Memory B cell (primary cell): ENCODE data around the gene HMGCS1.
"Not testable (repeated sequence)": the region's sequence is repeated elsewhere in the genome, so short reads cannot be mapped to it uniquely, and the experiment has no call there.

Source experiments
- ATAC-seq: fragments of 150-1000 bp; cut with Tn5 transposase; 2 replicates; pipeline ENCODE4 v1.10.0; 2021; ENCODE audit warnings: low read depth, mild to moderate bottlenecking, moderate library complexity
- DNase-seq, 2 donors: peaks; one replicate each; pipeline ENCODE4 v3.0.0; 2022; ENCODE audit warnings: low spot score in 2 of 2
- H3K27ac Mint-ChIP-seq: one replicate; pipeline ENCODE4 v1.8.0; 2022; ENCODE audit warnings: mild to moderate bottlenecking, moderate library complexity, mixed read lengths
- H3K27me3 Mint-ChIP-seq: one replicate; pipeline ENCODE4 v1.8.0; 2022; ENCODE audit warnings: mixed read lengths
- H3K36me3 Mint-ChIP-seq: one replicate; pipeline ENCODE4 v1.8.0; 2022; ENCODE audit warnings: mild to moderate bottlenecking, mixed read lengths
- H3K4me1 Mint-ChIP-seq: one replicate; pipeline ENCODE4 v1.8.0; 2022; ENCODE audit warnings: mixed read lengths
- H3K4me3 Mint-ChIP-seq: one replicate; pipeline ENCODE4 v1.8.0; 2022; ENCODE audit warnings: mild to moderate bottlenecking, moderate library complexity, mixed read lengths
- H3K9me3 Mint-ChIP-seq: one replicate; pipeline ENCODE4 v1.8.0; 2022; ENCODE audit warnings: mixed read lengths

HMGCS1 gene

GRCh38 chr5:43275391-43275790, 37.8 kb downstream of the HMGCS1 start:
- H3K27me3 Mint-ChIP-seq: peaks cover 16% of the 10 kb centered on the region
- H3K4me1 Mint-ChIP-seq: no peaks in the 10 kb centered on the region
- no peak for ATAC-seq
- no peak for DNase-seq
- no peaks in the 10 kb centered on the region for H3K9me3 Mint-ChIP-seq
- H3K36me3 Mint-ChIP-seq: no peaks in the 10 kb centered on the region
- no peak overlapping the region for H3K4me3 Mint-ChIP-seq
- H3K27ac Mint-ChIP-seq: no peak overlapping the region

- ATAC-seq (no peak), DNase-seq (no peak)
- Mint-ChIP-seq H3K9me3 (peaks cover 2% of the 10 kb centered on the region), H3K36me3 (no peaks in the 10 kb centered on the region), H3K4me3 (no peak overlapping the region), H3K4me1 (no peaks in the 10 kb centered on the region), H3K27ac (no peak overlapping the region), H3K27me3 (peaks cover 21% of the 10 kb centered on the region)
These were observed 38.6 kb downstream of the HMGCS1 start for GRCh38 chr5:43274435-43275114.

GRCh38 chr5:43273552-43273951, 39.7 kb downstream of the HMGCS1 start:
- peaks cover 4% of the 10 kb centered on the region for H3K9me3 Mint-ChIP-seq

GRCh38 chr5:43270645-43271044, 42.6 kb downstream of the HMGCS1 start:
- ATAC-seq (no peak), DNase-seq (no peak)
- peaks cover 3% of the 10 kb centered on the region for H3K36me3 Mint-ChIP-seq
- peaks cover 13% of the 10 kb centered on the region for H3K9me3 Mint-ChIP-seq
- H3K27ac Mint-ChIP-seq: no peak overlapping the region
- H3K27me3 Mint-ChIP-seq: peaks cover 23% of the 10 kb centered on the region
- H3K4me3 Mint-ChIP-seq: no peak overlapping the region
- no peaks in the 10 kb centered on the region for H3K4me1 Mint-ChIP-seq

More at GRCh38 chr5:43273552-43273951, 39.7 kb downstream of the HMGCS1 start:
- DNase-seq (no peak), ATAC-seq (no peak)
- Mint-ChIP-seq H3K4me3 (no peak overlapping the region), H3K4me1 (no peaks in the 10 kb centered on the region), H3K27me3 (peaks cover 23% of the 10 kb centered on the region), H3K27ac (no peak overlapping the region), H3K36me3 (peaks cover 2% of the 10 kb centered on the region)

GRCh38 chr5:43268188-43268820, 44.9 kb downstream of the HMGCS1 start:
- Mint-ChIP-seq H3K4me3 (no peak overlapping the region), H3K9me3 (peaks cover 13% of the 10 kb centered on the region), H3K36me3 (peaks cover 3% of the 10 kb centered on the region), H3K27me3 (peaks cover 26% of the 10 kb centered on the region), H3K4me1 (no peaks in the 10 kb centered on the region), H3K27ac (no peak overlapping the region)
- ATAC-seq (no peak), DNase-seq (no peak)

GRCh38 chr5:43262269-43262668, 50.9 kb downstream of the HMGCS1 start:
- ATAC-seq, DNase-seq, H3K36me3 Mint-ChIP-seq, H3K4me3 Mint-ChIP-seq, H3K4me1 Mint-ChIP-seq, H3K27ac Mint-ChIP-seq, H3K9me3 Mint-ChIP-seq: not testable (repeated sequence)
- H3K27me3 Mint-ChIP-seq: peaks cover 14% of the 10 kb centered on the region

- no peak for DNase-seq
- H3K9me3 Mint-ChIP-seq: no peaks in the 10 kb centered on the region
- no peaks in the 10 kb centered on the region for H3K36me3 Mint-ChIP-seq
- H3K4me3 Mint-ChIP-seq: no peak overlapping the region
- peaks cover 11% of the 10 kb centered on the region for H3K27me3 Mint-ChIP-seq
- H3K27ac Mint-ChIP-seq: no peak overlapping the region
- no peak for ATAC-seq
- H3K4me1 Mint-ChIP-seq: peaks cover 6% of the 10 kb centered on the region
These were observed 55.1 kb downstream of the HMGCS1 start for GRCh38 chr5:43258116-43258515.

GRCh38 chr5:43256261-43256966, 56.8 kb downstream of the HMGCS1 start:
- Mint-ChIP-seq H3K4me3 (no peak overlapping the region), H3K27ac (no peak overlapping the region), H3K4me1 (peaks cover 6% of the 10 kb centered on the region), H3K27me3 (peaks cover 11% of the 10 kb centered on the region), H3K9me3 (no peaks in the 10 kb centered on the region), H3K36me3 (no peaks in the 10 kb centered on the region)
- peak; percentile 29 for ATAC-seq
- DNase-seq: no peak

- ATAC-seq (no peak), DNase-seq (no peak)
- H3K4me1 Mint-ChIP-seq: peaks cover 6% of the 10 kb centered on the region
- peaks cover 11% of the 10 kb centered on the region for H3K27me3 Mint-ChIP-seq
- no peaks in the 10 kb centered on the region for H3K9me3 Mint-ChIP-seq
- no peak overlapping the region for H3K27ac Mint-ChIP-seq
- no peak overlapping the region for H3K4me3 Mint-ChIP-seq
- no peaks in the 10 kb centered on the region for H3K36me3 Mint-ChIP-seq
These were observed 57.5 kb downstream of the HMGCS1 start for GRCh38 chr5:43255704-43256103.

- Mint-ChIP-seq H3K4me3 (no peak overlapping the region), H3K27ac (no peak overlapping the region), H3K4me1 (no peaks in the 10 kb centered on the region), H3K9me3 (no peaks in the 10 kb centered on the region), H3K27me3 (peaks cover 28% of the 10 kb centered on the region), H3K36me3 (no peaks in the 10 kb centered on the region)
- ATAC-seq: no peak
- DNase-seq: no peak
These were observed 61.5 kb downstream of the HMGCS1 start for GRCh38 chr5:43251754-43252153.

- H3K36me3 Mint-ChIP-seq: no peaks in the 10 kb centered on the region
- H3K9me3 Mint-ChIP-seq: no peaks in the 10 kb centered on the region
- peaks cover 40% of the 10 kb centered on the region for H3K27me3 Mint-ChIP-seq
- no peak for ATAC-seq
- DNase-seq: no peak
- peaks cover 4% of the 10 kb centered on the region for H3K4me1 Mint-ChIP-seq
- H3K27ac Mint-ChIP-seq: no peak overlapping the region
- H3K4me3 Mint-ChIP-seq: no peak overlapping the region
These were observed 67.4 kb downstream of the HMGCS1 start for GRCh38 chr5:43245724-43246385.

- Mint-ChIP-seq H3K27ac (no peak overlapping the region), H3K27me3 (peaks cover 38% of the 10 kb centered on the region), H3K4me3 (no peak overlapping the region), H3K9me3 (no peaks in the 10 kb centered on the region), H3K36me3 (no peaks in the 10 kb centered on the region), H3K4me1 (peaks cover 4% of the 10 kb centered on the region)
- ATAC-seq (no peak), DNase-seq (no peak)
These were observed 68.2 kb downstream of the HMGCS1 start for GRCh38 chr5:43244823-43245565.

GRCh38 chr5:43243270-43243669, 69.9 kb downstream of the HMGCS1 start:
- H3K4me3 Mint-ChIP-seq: no peak overlapping the region
- DNase-seq (no peak), ATAC-seq (no peak)
- no peaks in the 10 kb centered on the region for H3K9me3 Mint-ChIP-seq
- peaks cover 4% of the 10 kb centered on the region for H3K4me1 Mint-ChIP-seq
- H3K27me3 Mint-ChIP-seq: peaks cover 33% of the 10 kb centered on the region
- no peaks in the 10 kb centered on the region for H3K36me3 Mint-ChIP-seq
- H3K27ac Mint-ChIP-seq: no peak overlapping the region
